Breast epithelium (tissue), 4 donors: ENCODE results near the gene IGSF3. TPM values are rescaled to one million over a fixed set of nuclear protein-coding genes. Genes with fewer than 3 reads are reported as not detected.
"Not testable (repeated sequence)": the region's sequence is repeated elsewhere in the genome, so short reads cannot be mapped to it uniquely, and the experiment has no call there.

ENCODE experiments used
- DNase-seq, 2 donors: peaks; one replicate each; pipeline ENCODE4 v3.0.0-alpha.2; 2019; ENCODE audit warnings: low spot score in 2 of 2
- H3K27ac ChIP-seq, 2 donors: fragments of 200-600 bp; sonication (generic) in 1 of 2; one replicate each; pipeline ENCODE4 v1.5.1; 2016 to 2019; ENCODE audit warnings: mild to moderate bottlenecking in 1 of 2
- H3K27me3 ChIP-seq, 2 donors: fragments of 200-600 bp; sonication (generic) in 1 of 2; one replicate each; pipeline versions ENCODE4 v1.5.1 to v1.6.0; 2017 to 2019; ENCODE audit warnings: control low read depth in 1 of 2, mild to moderate bottlenecking in 1 of 2
- H3K36me3 ChIP-seq: fragments of 200-600 bp; one replicate; pipeline ENCODE4 v1.5.1; 2019
- H3K4me1 ChIP-seq, 2 donors: fragments of 200-600 bp; sonication (generic); one replicate each; pipeline ENCODE4 v1.5.1; 2016 to 2019; ENCODE audit warnings: control low read depth in 1 of 2
- H3K4me3 ChIP-seq, 3 donors: fragments of 200-600 bp; sonication (generic); 1 replicate in 2 of 3; 2 replicates in 1 of 3; pipeline ENCODE4 v1.5.1; 2016 to 2019; ENCODE audit warnings: mild to moderate bottlenecking in 3 of 3, moderate library complexity in 2 of 3
- H3K9me3 ChIP-seq, 2 donors: fragments of 200-600 bp; sonication (generic) in 1 of 2; one replicate each; pipeline ENCODE4 v1.5.1; 2016 to 2019; ENCODE audit warnings: control low read depth in 1 of 2
- POLR2A ChIP-seq: fragments of 450-650 bp; IDR thresholded peaks from one replicate; pipeline ENCODE4 v1.6.1; 2016; ENCODE audit warnings: antibody characterized with exemption, mild to moderate bottlenecking, moderate library complexity
- POLR2AphosphoS5 ChIP-seq, 3 donors: sonication (generic); formaldehyde crosslinking; IDR thresholded peaks; one replicate each; pipeline ENCODE4 v1.6.1; 2017; ENCODE audit warnings: antibody characterized with exemption in 3 of 3
- intact Hi-C: fragments of 100-400 bp; cut with DNase I; formaldehyde crosslinking; loops from one replicate; pipeline ENCODE4 v1.15.1; 2023; ENCODE audit warnings: low total_unique reads
- total RNA-seq, 3 donors: library from RNA; depleted of rRNA; stranded (reverse); fragments of >200 nt; gene quantifications; one replicate each; pipeline ENCODE4 v1.1.0, GENCODE V29; 2016
- TF ChIP-seq, protein P1 (sequence below), 3 donors: fragments of 450-650 bp; IDR thresholded peaks; one replicate each; pipeline ENCODE4 v1.5.1; 2016 to 2017; ENCODE audit warnings: antibody characterized with exemption in 3 of 3, mild to moderate bottlenecking in 3 of 3, moderate library complexity in 3 of 3

The IGSF3 gene
- total RNA-seq, 3 donors from 2014 or later, result 1.1 to 21.6 (median 19.6) TPM

DNA sequence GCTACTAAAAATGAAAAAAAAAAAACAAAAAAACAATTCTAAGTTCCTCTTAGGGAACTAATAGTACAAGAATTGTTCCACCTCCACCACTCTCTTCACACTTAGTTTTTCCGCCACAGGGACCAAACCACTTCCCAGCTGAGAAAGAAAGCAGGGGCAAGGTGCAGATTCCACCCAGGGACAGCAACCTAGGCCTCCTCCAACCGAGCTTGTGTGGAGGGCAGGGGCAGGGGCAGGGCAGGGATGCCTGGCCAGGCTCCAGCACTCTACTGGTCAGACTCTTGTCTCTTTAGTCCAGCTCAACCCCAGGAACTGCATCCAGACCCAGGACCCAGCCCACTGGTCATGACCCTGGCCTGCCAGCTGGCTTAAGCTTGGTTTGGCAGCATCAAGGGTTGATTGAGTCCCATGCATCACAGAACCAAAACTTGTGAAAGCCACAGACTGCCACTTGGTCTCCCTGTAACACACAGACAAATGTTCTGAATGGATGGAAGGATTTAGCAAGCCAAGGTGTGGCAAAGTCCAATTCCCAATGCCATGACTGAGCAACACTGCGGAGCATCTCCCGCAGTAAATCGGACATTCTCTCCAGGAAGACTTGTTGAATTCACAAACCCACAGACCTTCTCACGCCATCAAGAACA lies 77.1 kb downstream of the IGSF3 start:
- H3K4me1 ChIP-seq, H3K27ac ChIP-seq, DNase-seq, intact Hi-C loops, H3K27me3 ChIP-seq, H3K4me3 ChIP-seq, H3K36me3 ChIP-seq, H3K9me3 ChIP-seq: not testable (repeated sequence)

DNA sequence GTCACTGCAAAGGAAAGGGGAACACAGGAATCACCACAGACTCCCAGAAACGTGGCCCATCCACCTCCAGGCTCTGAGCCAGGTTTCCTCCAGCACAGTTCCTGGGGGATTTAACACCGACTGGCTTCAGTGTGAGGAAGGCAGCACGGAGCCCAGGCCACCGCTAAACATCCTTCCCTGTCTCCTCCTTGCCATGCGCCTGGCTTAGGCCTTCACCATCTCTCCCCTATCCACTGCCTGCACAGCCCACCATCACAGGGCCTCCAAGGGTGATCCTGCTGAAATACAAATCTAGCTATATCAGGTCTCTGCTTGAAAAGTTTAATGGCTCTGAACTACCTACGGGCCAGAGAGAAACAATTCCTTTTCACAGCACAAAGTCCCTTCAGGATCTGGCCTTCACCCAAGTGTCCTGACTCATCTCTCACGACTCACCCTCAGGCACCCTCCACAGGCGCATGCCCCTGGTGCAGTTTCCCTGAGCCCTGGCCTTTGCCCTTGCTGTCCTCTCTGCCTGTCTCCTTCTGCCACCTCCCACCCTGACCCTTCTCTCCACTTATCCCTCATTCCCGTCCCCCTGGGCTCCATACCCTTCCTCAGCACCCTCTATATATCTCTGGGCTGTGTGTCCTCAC lies 78.3 kb downstream of the IGSF3 start:
- H3K9me3 ChIP-seq, H3K4me1 ChIP-seq, H3K27ac ChIP-seq, H3K4me3 ChIP-seq, H3K36me3 ChIP-seq, H3K27me3 ChIP-seq, intact Hi-C loops: not testable (repeated sequence)
- DNase-seq, result peak in 1 of 2 donors; percentile 34

DNA sequence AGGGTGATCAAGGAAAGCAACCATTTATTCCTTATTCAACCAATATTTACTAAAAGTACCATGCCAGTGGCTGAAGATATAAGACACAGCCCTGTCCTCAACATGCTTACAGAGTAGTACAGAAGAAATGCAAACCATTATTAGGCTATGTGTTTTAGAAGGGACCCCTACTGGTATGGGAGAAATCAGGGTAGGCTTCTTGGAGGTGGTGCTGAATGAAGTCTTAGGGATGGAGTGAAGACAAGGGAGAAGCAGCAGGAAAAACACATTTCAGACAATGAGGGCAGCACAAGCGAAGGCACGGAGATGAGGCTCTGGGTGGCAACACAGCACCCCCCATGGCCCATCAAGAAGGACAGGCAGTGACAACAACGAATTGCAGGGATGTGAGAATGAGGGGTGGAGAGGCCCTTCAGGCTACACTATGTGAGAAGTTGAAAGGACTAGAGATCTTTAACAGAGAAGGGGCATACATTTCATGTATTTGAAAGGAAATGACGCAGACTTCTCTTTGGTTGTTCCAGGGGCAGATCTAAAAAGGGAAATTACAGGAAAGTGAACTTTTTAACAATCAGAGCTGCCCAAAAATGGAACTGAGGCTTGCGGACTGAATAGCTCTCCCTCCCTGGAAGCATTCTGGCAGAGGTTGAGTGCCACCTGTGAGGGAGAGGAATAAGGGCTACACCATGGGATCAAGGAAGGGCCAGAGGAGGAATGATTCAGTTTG lies 79.9 kb downstream of the IGSF3 start:
- Histone ChIP-seq H3K27ac (no peak overlapping the region), H3K4me3 (no peak overlapping the region), H3K36me3 (peaks cover 4% of the 10 kb centered on the region), H3K9me3 (no peaks in the 10 kb centered on the region), H3K27me3 (no peaks in the 10 kb centered on the region), H3K4me1 (no peaks in the 10 kb centered on the region)
- intact Hi-C loops, result no loop called here
- no peak for TF ChIP-seq POLR2AphosphoS5 (IDR thresholded peaks at IDR 0.05)
- TF ChIP-seq, protein P1, sequence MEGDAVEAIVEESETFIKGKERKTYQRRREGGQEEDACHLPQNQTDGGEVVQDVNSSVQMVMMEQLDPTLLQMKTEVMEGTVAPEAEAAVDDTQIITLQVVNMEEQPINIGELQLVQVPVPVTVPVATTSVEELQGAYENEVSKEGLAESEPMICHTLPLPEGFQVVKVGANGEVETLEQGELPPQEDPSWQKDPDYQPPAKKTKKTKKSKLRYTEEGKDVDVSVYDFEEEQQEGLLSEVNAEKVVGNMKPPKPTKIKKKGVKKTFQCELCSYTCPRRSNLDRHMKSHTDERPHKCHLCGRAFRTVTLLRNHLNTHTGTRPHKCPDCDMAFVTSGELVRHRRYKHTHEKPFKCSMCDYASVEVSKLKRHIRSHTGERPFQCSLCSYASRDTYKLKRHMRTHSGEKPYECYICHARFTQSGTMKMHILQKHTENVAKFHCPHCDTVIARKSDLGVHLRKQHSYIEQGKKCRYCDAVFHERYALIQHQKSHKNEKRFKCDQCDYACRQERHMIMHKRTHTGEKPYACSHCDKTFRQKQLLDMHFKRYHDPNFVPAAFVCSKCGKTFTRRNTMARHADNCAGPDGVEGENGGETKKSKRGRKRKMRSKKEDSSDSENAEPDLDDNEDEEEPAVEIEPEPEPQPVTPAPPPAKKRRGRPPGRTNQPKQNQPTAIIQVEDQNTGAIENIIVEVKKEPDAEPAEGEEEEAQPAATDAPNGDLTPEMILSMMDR (IDR thresholded peaks at IDR 0.05), result no peak
- no peak for TF ChIP-seq POLR2A
- no peak for DNase-seq

DNA sequence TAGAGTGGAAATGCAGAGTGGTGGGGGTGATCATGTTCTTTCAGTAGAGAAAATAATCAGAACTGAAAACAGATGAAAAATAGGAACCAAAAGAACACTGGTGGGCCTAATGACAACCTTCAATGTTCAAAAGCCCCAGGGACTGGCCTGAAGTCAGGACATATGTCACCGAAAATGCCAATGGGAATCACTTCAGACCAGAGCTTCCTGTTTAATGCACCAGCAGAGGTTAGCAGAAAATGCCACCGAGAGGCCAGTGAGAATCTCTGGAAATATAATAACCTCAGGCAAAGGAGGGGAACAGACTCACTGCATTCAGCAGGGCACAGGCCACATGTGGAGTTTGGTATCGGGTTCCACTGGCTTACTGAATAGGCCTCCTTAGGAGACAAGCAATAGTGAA lies 80.8 kb downstream of the IGSF3 start:
- Histone ChIP-seq H3K9me3 (no peaks in the 10 kb centered on the region), H3K36me3 (peaks cover 4% of the 10 kb centered on the region), H3K27ac (no peak overlapping the region), H3K4me1 (no peaks in the 10 kb centered on the region), H3K27me3 (no peaks in the 10 kb centered on the region), H3K4me3 (no peak overlapping the region)
- DNase-seq, result no peak
- TF ChIP-seq POLR2AphosphoS5 (IDR thresholded peaks at IDR 0.05) (no peak), POLR2A (no peak)
- TF ChIP-seq, protein P1 (IDR thresholded peaks at IDR 0.05), result no peak
- intact Hi-C loops, result no loop called here

DNA sequence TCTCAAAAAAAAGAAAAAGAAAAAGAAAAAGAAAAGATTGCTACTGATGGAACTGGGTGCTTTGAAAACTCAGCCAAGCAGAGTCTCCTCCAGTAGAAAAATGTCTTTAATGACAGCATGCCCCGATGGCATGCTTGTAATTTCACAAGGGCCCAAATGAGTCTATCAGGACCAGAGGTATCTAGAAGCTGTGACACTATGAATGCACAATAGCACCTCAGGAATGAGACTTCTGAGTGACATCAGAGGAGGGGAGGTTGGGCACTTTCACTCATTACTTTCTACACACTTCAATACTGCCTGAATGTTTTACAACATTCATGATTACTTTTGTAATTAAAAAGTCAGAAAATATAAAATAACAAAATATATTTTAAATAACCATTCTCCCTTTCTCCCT lies 81.6 kb downstream of the IGSF3 start:
- peaks cover 4% of the 10 kb centered on the region for H3K36me3 ChIP-seq
- TF ChIP-seq POLR2AphosphoS5 (IDR thresholded peaks at IDR 0.05), result no peak
- TF ChIP-seq POLR2A, result no peak
- TF ChIP-seq, protein P1 (IDR thresholded peaks at IDR 0.05), result no peak
- no peak overlapping the region for H3K4me3 ChIP-seq
- no peaks in the 10 kb centered on the region for H3K27me3 ChIP-seq
- H3K4me1 ChIP-seq, result no peaks in the 10 kb centered on the region
- no peak overlapping the region for H3K27ac ChIP-seq
- H3K9me3 ChIP-seq, result no peaks in the 10 kb centered on the region
- DNase-seq, result no peak
- intact Hi-C loops, result no loop called here

DNA sequence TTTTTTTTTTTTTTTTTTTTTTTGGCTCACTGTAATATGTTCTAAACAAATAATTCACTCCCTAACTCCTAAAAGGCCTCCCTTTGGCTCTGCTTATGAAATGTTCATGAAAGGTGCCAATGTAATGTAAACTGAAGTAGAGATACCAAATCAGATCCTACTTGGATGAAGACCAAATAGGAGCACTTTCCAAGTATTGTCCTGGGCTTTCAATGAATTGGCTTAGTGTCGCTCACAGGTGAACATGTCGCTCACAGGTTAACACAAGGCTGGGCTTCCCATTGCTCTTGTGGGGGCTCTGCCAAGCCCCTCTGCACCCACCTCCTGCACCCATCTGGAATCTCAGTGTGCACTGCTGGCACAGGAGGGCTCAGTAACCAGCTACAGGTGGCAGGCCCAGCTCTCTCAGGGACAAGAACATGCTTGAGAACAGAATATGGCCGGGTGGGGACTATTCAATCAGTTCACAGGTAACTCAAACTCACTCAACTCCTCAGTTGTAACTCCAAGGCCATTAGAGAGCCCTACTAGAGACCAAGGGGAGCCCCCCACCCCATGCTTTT lies 86.1 kb downstream of the IGSF3 start:
- Histone ChIP-seq H3K4me3 (no peak overlapping the region), H3K27me3 (no peaks in the 10 kb centered on the region), H3K4me1 (no peaks in the 10 kb centered on the region), H3K9me3 (no peaks in the 10 kb centered on the region), H3K27ac (no peak overlapping the region), H3K36me3 (peaks cover 4% of the 10 kb centered on the region)
- TF ChIP-seq POLR2A (no peak), POLR2AphosphoS5 (IDR thresholded peaks at IDR 0.05) (no peak)
- TF ChIP-seq, protein P1 (IDR thresholded peaks at IDR 0.05), result no peak
- intact Hi-C loops, result no loop called here
- no peak for DNase-seq
